ENCODE data around the gene NPIPB6. TPM values are rescaled to one million over a fixed set of nuclear protein-coding genes. Genes with fewer than 3 reads are reported as not detected.
A peak's percentile ranks its signal among the peaks of the same experiment; 100 is the strongest.
"Not testable (repeated sequence)": the region's sequence is repeated elsewhere in the genome, so short reads cannot be mapped to it uniquely, and the experiment has no call there.

NPIPB6 gene
- total and polyA plus RNA-seq, 10 donors = 0.36 to 12.5 (median 1.2) TPM; not detected in 1

DNA sequence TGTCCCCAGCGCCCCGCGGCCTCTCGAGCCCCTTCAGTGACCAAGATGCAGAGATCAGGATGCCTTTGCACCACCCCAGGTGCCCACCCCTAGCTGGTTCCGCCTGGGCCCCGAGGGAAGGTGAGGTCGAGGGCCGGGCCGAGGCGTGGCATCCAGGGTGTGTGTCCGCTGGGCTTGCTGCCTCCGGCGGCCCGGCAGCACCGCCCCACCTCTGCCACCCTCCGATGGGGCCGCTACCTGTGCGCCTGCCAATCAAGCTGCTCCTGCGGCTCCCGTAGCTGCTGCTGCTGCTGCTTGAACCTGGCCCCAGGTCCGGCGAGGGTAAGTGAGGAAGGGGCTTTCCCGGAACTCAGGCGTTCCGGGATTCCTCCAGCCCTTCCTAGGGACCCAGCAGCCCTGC is 11.0 kb upstream of the NPIPB6 start:
- H3K4me1 ChIP-seq; H3K27me3 ChIP-seq (replicated peaks in 1 of 7); H3K4me3 ChIP-seq; DNase-seq; H3K27ac ChIP-seq; H3K9me3 ChIP-seq; intact Hi-C loops (cut with DNase I; ENCODE audit: low total_unique reads): not testable (repeated sequence)
- peak in 1 of 3 donors; percentile 39 for TF ChIP-seq POLR2AphosphoS5 (IDR thresholded peaks at IDR 0.05)
- WGBS, 5 donors = 0 to 9% (median 5%) methylated on average over 2 to 11 of the region's 25 CpGs
- peaks cover 0 to 11% (median 0%) of the 10 kb centered on the region in 6 donors for H3K36me3 ChIP-seq

GRCh38 chr16:28367926-28368325 is 4.6 kb upstream of the NPIPB6 start:
- 35 to 76% (median 44%) methylated on average over 5 to 26 of the region's 32 CpGs for WGBS, 5 donors
- H3K36me3 ChIP-seq; DNase-seq; H3K9me3 ChIP-seq; H3K4me1 ChIP-seq; H3K27ac ChIP-seq; H3K4me3 ChIP-seq; H3K27me3 ChIP-seq (replicated peaks in 1 of 7); intact Hi-C loops (cut with DNase I; ENCODE audit: low total_unique reads): not testable (repeated sequence)

DNA sequence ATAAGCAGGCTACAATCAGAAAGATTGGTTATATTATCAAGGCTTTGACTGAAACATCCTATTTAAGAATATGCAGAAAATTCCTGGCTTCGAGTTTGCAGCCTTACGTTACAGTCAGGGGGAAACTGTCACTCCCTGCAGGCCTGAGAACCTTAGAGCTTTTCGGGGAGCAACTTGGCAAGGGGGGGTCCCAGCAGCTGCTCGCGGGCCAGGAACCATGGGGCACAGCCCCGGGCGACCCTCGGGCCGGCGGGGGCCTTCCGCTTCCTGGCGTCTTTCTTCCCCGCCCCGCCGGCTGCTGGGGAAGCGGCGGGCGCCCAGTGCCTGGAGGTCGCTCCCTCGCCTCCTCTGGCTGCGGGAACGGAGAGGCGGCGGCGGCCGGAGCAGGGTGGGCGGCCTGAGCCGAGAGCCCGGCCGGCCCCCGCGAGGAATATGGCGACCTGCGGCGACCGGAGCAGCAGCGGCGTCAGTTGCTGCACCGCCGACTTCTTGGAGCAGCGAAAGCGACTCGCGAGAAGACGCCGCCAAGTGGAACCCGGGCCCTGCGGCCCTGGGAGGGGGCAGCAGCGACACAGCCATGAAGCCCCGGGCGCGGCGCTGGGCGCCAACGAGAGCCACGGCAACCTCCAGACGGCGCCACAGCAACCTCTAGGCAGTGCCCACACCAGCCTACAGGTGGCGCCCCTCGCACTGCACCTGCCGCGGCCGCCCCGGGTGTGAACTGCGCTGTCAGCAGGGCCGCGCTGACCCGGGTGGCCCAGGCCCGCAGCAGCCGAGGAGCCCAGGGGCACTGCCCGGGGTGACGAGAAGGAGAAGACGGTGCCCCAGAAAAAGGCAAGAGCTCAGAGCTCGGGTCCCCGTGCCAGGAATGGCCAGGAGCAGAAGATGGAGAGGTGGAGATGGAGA is 1.2 kb upstream of the NPIPB6 start:
- H3K27me3 ChIP-seq (replicated peaks in 1 of 7); H3K4me1 ChIP-seq; H3K36me3 ChIP-seq; H3K9me3 ChIP-seq; intact Hi-C loops (cut with DNase I; ENCODE audit: low total_unique reads); H3K4me3 ChIP-seq; H3K27ac ChIP-seq: not testable (repeated sequence)
- peak; percentile 79 for DNase-seq
- 0 to 1% (median 0%) methylated on average over 10 to 16 of the region's 75 CpGs; no CpG with 5 or more reads in 1 of the 5 donors for WGBS, 5 donors
- peak in 1 of 11 experiments; percentile 49 for TF ChIP-seq CTCF (IDR thresholded peaks at IDR 0.05 in 8 of 11, conservative IDR thresholded peaks at IDR 0.05 in 3 of 11)

GRCh38 chr16:28362600-28362999 is 708 bp downstream of the NPIPB6 start:
- H3K4me3 ChIP-seq; H3K27ac ChIP-seq; H3K27me3 ChIP-seq (replicated peaks in 1 of 7); H3K4me1 ChIP-seq; intact Hi-C loops (cut with DNase I; ENCODE audit: low total_unique reads); H3K36me3 ChIP-seq; H3K9me3 ChIP-seq: not testable (repeated sequence)
- peak; percentile 10 for DNase-seq
- WGBS, 5 donors = 69 to 93% (median 81%) methylated on average over 1 to 2 of the region's 5 CpGs; no CpG with 5 or more reads in 1 of the 5 donors

DNA sequence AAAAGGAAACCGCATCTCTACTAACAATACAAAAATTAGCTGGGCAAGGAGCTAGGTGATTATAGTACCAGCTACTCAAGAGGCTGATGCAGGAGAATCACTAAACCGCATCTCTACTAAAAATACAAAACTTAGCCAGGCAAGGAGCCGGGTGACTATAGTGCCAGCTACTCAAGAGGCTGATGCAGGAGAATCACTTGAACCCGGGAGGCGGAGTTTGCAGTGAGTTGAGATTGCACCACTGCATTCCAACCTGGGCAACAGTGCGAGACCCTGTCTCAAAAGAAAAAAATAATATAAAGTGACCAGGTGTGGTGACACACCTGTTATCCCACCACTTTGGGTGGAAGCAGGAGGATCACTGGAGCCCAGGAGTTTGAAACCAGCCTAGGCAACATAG is 25.1 kb downstream of the NPIPB6 start:
- intact Hi-C loops (cut with DNase I; ENCODE audit: low total_unique reads); H3K27me3 ChIP-seq (replicated peaks in 1 of 7); H3K36me3 ChIP-seq; DNase-seq; H3K4me1 ChIP-seq; H3K9me3 ChIP-seq; H3K4me3 ChIP-seq; H3K27ac ChIP-seq: not testable (repeated sequence)
- WGBS, 5 donors = 74 to 95% (median 89%) methylated on average over 4 to 6 of the region's 6 CpGs

DNA sequence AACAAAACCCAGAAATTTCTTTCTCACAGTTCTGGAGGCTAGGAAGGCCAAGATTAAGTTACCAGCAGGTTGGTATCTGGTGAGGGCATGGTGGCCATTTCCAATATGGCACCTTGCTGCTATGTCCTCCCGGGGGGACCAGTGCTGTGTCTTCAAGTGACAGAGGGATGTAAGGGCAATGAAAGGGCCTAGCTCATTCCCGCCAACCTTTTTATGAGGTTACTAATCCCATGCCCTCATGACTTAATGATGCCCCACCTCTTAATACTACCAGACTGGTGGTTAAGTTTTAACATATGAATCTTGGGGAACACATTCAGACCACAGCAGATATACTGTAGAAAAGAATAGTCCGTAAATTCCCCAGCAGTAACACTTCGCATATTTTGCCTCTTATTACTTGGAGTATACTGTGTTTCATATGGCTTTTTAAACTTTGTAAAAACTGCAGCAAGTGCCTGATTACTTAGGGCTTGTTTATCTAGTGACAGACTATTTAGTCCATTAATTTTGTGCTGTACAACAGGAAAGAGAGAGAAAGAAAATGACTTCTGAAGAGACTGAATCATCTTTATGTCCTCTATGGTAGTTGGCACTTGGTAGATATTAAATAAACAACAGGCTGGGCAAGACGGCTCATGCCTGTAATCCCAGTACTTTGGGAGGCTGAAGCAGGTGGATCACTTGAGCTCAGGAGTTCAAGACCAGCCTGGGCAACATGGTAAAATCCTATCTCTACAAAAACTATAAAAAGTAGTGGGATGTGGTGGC is 26.2 kb downstream of the NPIPB6 start:
- H3K4me1 ChIP-seq; H3K27me3 ChIP-seq (replicated peaks in 1 of 7); H3K9me3 ChIP-seq; H3K4me3 ChIP-seq; H3K36me3 ChIP-seq; H3K27ac ChIP-seq; DNase-seq; intact Hi-C loops (cut with DNase I; ENCODE audit: low total_unique reads): not testable (repeated sequence)
- WGBS, 5 donors = 82 to 99% (median 91%) methylated on average over 4 to 5 of the region's 5 CpGs

GRCh38 chr16:28335678-28336077 is 27.6 kb downstream of the NPIPB6 start:
- DNase-seq; H3K4me1 ChIP-seq; intact Hi-C loops (cut with DNase I; ENCODE audit: low total_unique reads); H3K27ac ChIP-seq; H3K36me3 ChIP-seq; H3K4me3 ChIP-seq; H3K27me3 ChIP-seq (replicated peaks in 1 of 7); H3K9me3 ChIP-seq: not testable (repeated sequence)
- WGBS, 5 donors = 86 to 94% (median 90%) methylated on average over 8 of the region's 8 CpGs

- DNase-seq; H3K36me3 ChIP-seq; H3K9me3 ChIP-seq; H3K27ac ChIP-seq; H3K4me1 ChIP-seq; H3K4me3 ChIP-seq; H3K27me3 ChIP-seq (replicated peaks in 1 of 7); intact Hi-C loops (cut with DNase I; ENCODE audit: low total_unique reads): not testable (repeated sequence)
- 75 to 93% (median 85%) methylated on average over 4 to 6 of the region's 6 CpGs for WGBS, 5 donors
These were observed 30.7 kb downstream of the NPIPB6 start for GRCh38 chr16:28332632-28333031.

DNA sequence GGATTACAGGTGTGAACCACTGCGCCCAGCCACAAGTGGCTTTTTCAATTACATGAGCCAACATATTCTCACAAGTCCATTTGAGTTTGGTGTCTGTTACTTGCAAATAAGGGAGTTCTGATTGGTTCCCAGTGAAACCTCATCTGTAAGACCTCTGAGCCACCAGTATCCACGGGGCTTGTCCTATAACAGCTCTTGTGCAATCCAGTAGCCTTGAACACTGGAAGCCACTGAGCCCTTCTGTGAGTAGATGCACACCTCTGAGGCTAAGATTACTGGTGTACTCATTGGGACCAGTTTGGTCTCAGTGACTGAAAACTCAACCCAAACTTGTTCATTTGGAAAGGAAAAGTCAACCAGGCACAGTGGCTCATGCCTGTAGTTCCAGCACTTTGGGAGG is 32.3 kb downstream of the NPIPB6 start:
- intact Hi-C loops (cut with DNase I; ENCODE audit: low total_unique reads); H3K36me3 ChIP-seq; H3K27me3 ChIP-seq (replicated peaks in 1 of 7); H3K4me3 ChIP-seq; H3K9me3 ChIP-seq; H3K4me1 ChIP-seq; H3K27ac ChIP-seq; DNase-seq: not testable (repeated sequence)
- WGBS, 5 donors = 68 to 86% (median 73%) methylated on average over 1 to 2 of the region's 2 CpGs

DNA sequence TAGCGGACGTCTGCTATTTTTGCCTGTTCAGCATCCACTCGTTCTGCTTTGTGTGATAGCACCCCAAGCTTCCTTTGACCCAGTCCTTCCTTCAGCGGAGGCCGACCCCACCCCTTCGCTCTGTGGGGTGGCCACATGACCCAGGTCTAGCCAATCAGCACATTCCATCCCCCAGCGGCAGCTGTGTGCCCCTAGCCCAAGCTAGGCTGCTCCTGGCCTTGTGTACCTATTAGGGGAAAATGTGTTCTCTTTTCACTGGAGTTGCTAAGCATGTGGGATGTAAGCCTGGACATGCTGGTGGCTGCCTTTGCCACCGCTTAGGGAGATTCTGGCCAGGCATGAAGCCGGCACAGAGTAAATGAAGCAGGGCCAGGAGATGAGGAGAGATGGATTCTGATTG is 33.1 kb downstream of the NPIPB6 start:
- H3K27me3 ChIP-seq (replicated peaks in 1 of 7); DNase-seq; H3K9me3 ChIP-seq; H3K4me1 ChIP-seq; H3K4me3 ChIP-seq; H3K27ac ChIP-seq; intact Hi-C loops (cut with DNase I; ENCODE audit: low total_unique reads); H3K36me3 ChIP-seq: not testable (repeated sequence)
- WGBS, 5 donors = 36 to 40% (median 37%) methylated on average over 6 to 9 of the region's 9 CpGs

Data from spleen (tissue), 11 donors.